ENCODE results near the gene TMEM53.

DNA sequence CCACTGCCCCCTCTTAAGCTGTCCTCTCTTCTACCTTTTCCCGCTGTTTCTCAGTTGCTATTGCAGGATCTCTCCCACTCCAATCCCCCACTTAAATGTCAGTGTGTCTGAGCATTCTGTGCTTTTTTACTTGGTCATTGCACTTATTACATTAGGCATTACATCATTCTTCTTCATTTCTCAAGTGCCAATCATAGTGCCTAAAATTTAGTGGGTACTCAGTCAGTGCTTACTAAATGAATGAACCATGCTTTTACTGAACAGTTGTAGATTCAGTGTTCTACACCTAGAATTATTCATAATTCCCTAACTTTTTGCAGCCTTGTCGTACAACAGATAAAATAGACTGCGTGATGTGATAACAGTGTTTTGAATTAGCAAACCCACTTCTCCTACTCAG is 19.6 kb upstream of the TMEM53 start:
- TF ChIP-seq POLR2AphosphoS5 (IDR thresholded peaks at IDR 0.05; ENCODE audit: low read depth, low read length), result no peak
- TF ChIP-seq POLR2A (IDR thresholded peaks at IDR 0.05; ENCODE audit: low read depth, low read length), result no peak
- no peak for TF ChIP-seq TAF1 (IDR thresholded peaks at IDR 0.05; ENCODE audit: borderline replicate concordance, low read depth, low read length)

Measured in GM12892 (cell line).